Neuronal stem cell (in vitro differentiated cells): ENCODE data around the gene EQTN. TPM values are rescaled to one million over a fixed set of nuclear protein-coding genes. Genes with fewer than 3 reads are reported as not detected.

Experiments used
- DNase-seq: peaks from one replicate; pipeline ENCODE4 v3.0.0-alpha.2; 2013; ENCODE audit warnings: low spot score
- H2AFZ ChIP-seq: one replicate; pipeline ENCODE4 v1.6.1; 2013; ENCODE audit warnings: mild to moderate bottlenecking, low read length, inconsistent platforms
- H2AK5ac ChIP-seq: 2 replicates; pipeline ENCODE4 v1.6.1; 2013; ENCODE audit warnings: low read depth, mild to moderate bottlenecking, inconsistent platforms, low read length, moderate library complexity, mixed read lengths
- H2BK120ac ChIP-seq: 2 replicates; pipeline ENCODE4 v1.6.1; 2013; ENCODE audit warnings: low read depth, mild to moderate bottlenecking, inconsistent platforms, low read length, moderate library complexity, mixed read lengths
- H2BK12ac ChIP-seq: one replicate; pipeline ENCODE4 v1.6.1; 2013; ENCODE audit warnings: low read length, inconsistent platforms
- H2BK15ac ChIP-seq: 2 replicates; pipeline ENCODE4 v1.6.1; 2013; ENCODE audit warnings: mild to moderate bottlenecking, low read length, inconsistent platforms, mixed read lengths
- H2BK5ac ChIP-seq: one replicate; pipeline ENCODE4 v1.6.1; 2013; ENCODE audit warnings: inconsistent platforms, mild to moderate bottlenecking, low read length, moderate library complexity
- H3K14ac ChIP-seq: one replicate; pipeline ENCODE4 v1.6.1; 2013; ENCODE audit warnings: low read length, inconsistent platforms
- H3K18ac ChIP-seq: 2 replicates; pipeline ENCODE4 v1.6.1; 2013; ENCODE audit warnings: low read length, inconsistent platforms
- H3K23ac ChIP-seq: 2 replicates; pipeline ENCODE4 v1.6.1; 2013; ENCODE audit warnings: low read depth, mild to moderate bottlenecking, mixed read lengths, low read length, inconsistent platforms; ENCODE audit not compliant: poor library complexity
- H3K27ac ChIP-seq: replicated peaks from 3 replicates; pipeline ENCODE4 v1.5.1; 2013; ENCODE audit warnings: low read length, inconsistent platforms
- H3K27me3 ChIP-seq, 3 experiments: 2 replicates each; pipeline ENCODE4 v1.6.1; 2013; ENCODE audit warnings: low read length in 3 of 3, mild to moderate bottlenecking in 2 of 3, inconsistent platforms in 1 of 3, low read depth in 1 of 3, mixed read lengths in 1 of 3, moderate library complexity in 1 of 3; ENCODE audit not compliant: control insufficient read depth in 3 of 3, insufficient read depth in 3 of 3
- H3K36me3 ChIP-seq, 2 donors: replicated peaks in 1 of 2; 2 replicates each; pipeline ENCODE4 v1.6.1; 2013; ENCODE audit warnings: low read length in 2 of 2; ENCODE audit not compliant: control insufficient read depth in 2 of 2, insufficient read depth in 2 of 2
- H3K4ac ChIP-seq: 2 replicates; pipeline ENCODE4 v1.6.1; 2013; ENCODE audit warnings: inconsistent platforms, mild to moderate bottlenecking, low read length, moderate library complexity
- H3K4me1 ChIP-seq, 2 donors: 1 replicate in 1 of 2; 2 replicates in 1 of 2; pipeline ENCODE4 v1.6.1; 2013; ENCODE audit warnings: low read length in 2 of 2, low read depth in 1 of 2; ENCODE audit not compliant: control insufficient read depth in 2 of 2, insufficient read depth in 1 of 2
- H3K4me2 ChIP-seq: one replicate; pipeline ENCODE4 v1.6.1; 2013; ENCODE audit warnings: mild to moderate bottlenecking, low read length, inconsistent platforms; ENCODE audit not compliant: insufficient read depth, poor library complexity, severe bottlenecking
- H3K4me3 ChIP-seq, 2 donors: 2 replicates each; pipeline ENCODE4 v1.5.1; 2013; ENCODE audit warnings: low read length in 2 of 2, mild to moderate bottlenecking in 2 of 2, inconsistent platforms in 1 of 2, moderate library complexity in 1 of 2
- H3K79me1 ChIP-seq: one replicate; pipeline ENCODE4 v1.6.1; 2013; ENCODE audit warnings: low read depth, mild to moderate bottlenecking, inconsistent platforms, low read length, moderate library complexity
- H3K9ac ChIP-seq: one replicate; pipeline ENCODE4 v1.6.1; 2013; ENCODE audit warnings: mild to moderate bottlenecking, low read depth, low read length, inconsistent platforms; ENCODE audit not compliant: poor library complexity
- H3K9me3 ChIP-seq, 2 donors: replicated peaks in 1 of 2; 2 replicates each; pipeline versions ENCODE3 to v1.6.1; 2013; ENCODE audit warnings: low read length in 2 of 2, mild to moderate bottlenecking in 2 of 2, inconsistent platforms in 1 of 2, low read depth in 1 of 2, mixed read lengths in 1 of 2, moderate library complexity in 1 of 2; ENCODE audit not compliant: control insufficient read depth in 2 of 2, insufficient read depth in 1 of 2
- H4K8ac ChIP-seq: one replicate; pipeline ENCODE4 v1.6.1; 2013; ENCODE audit warnings: low read depth, mild to moderate bottlenecking, inconsistent platforms, low read length, moderate library complexity
- H4K91ac ChIP-seq: one replicate; pipeline ENCODE4 v1.6.1; 2013; ENCODE audit warnings: low read length, low read depth, mild to moderate bottlenecking, inconsistent platforms; ENCODE audit not compliant: poor library complexity
- WGBS, 2 donors: extraction: QIAGEN DNeasy Blood & Tissue Kit; methylation state at CpG; one replicate each; pipeline ENCODE4 v1.1.7; 2013; ENCODE audit warnings: missing lambda C conversion rate in 2 of 2, mixed read lengths in 1 of 2; ENCODE audit not compliant: insufficient read length in 2 of 2, insufficient replicate concordance in 1 of 2; ENCODE audit errors: extremely low coverage in 2 of 2; 5-methylcytosine and 5-hydroxymethylcytosine counted together
- polyA plus RNA-seq, 2 experiments: library from polyadenylated mRNA; stranded (reverse); fragments of 200-250 nt; gene quantifications; one replicate each; pipeline ENCODE4 v1.2.3, GENCODE V29; 2013

Gene EQTN
- polyA plus RNA-seq (2013, experiment 1 of 2): 0.22 TPM
- 0.43 TPM for polyA plus RNA-seq (2013, experiment 2 of 2)

- no peaks in the 10 kb centered on the region for H3K4me1 ChIP-seq
- no peak within 1 kb of the TSS for H3K4me3 ChIP-seq
- no peak within 1 kb of the TSS for H3K18ac ChIP-seq
- peaks cover 0 to 5% of the 10 kb centered on the region in 2 donors for H3K9me3 ChIP-seq
- no peak within 1 kb of the TSS for H3K27ac ChIP-seq
- no peaks in the 10 kb centered on the region for H3K36me3 ChIP-seq
- H3K23ac ChIP-seq: no peak within 1 kb of the TSS
- H3K14ac ChIP-seq: no peak within 1 kb of the TSS
- no peak within 1 kb of the TSS for H4K91ac ChIP-seq
- no peak within 1 kb of the TSS for H4K8ac ChIP-seq
- no CpG with 5 or more reads among the region's 7 CpGs for WGBS, 2 donors
- H2BK120ac ChIP-seq: no peak within 1 kb of the TSS
- H2BK5ac ChIP-seq: no peak within 1 kb of the TSS
- H3K9ac ChIP-seq: no peak within 1 kb of the TSS
- no peak within 1 kb of the TSS for H2AK5ac ChIP-seq
- H3K4ac ChIP-seq: no peak within 1 kb of the TSS
- H2AFZ ChIP-seq: no peak within 1 kb of the TSS
- no peak for DNase-seq
- no peaks in the 10 kb centered on the region for H3K79me1 ChIP-seq
- no peak within 1 kb of the TSS for H2BK12ac ChIP-seq
- no peak within 1 kb of the TSS for H2BK15ac ChIP-seq
- no peak within 1 kb of the TSS for H3K4me2 ChIP-seq
- no peaks in the 10 kb centered on the region for H3K27me3 ChIP-seq
Observed at GRCh38 chr9:27297050-27297449, at the start of gene EQTN. Gene EQTN, minus strand, starts transcription at chr9:27297150. Its CDS starts 95 bp downstream, at chr9:27297055.

GRCh38 chr9:27344776-27345175 lies 47.8 kb upstream of the EQTN start:
- Histone ChIP-seq H3K23ac (no peak overlapping the region), H3K27me3 (no peaks in the 10 kb centered on the region), H4K8ac (no peak overlapping the region), H3K9ac (no peak overlapping the region), H3K4me3 (no peak overlapping the region), H2BK5ac (no peak overlapping the region), H2BK120ac (no peak overlapping the region), H3K36me3 (peaks cover 7 to 16% of the 10 kb centered on the region in 2 donors), H3K4me2 (no peak overlapping the region), H3K14ac (no peak overlapping the region), H3K4me1 (peaks cover 16% of the 10 kb centered on the region in 2 donors), H3K27ac (no peak overlapping the region), H2BK15ac (no peak overlapping the region), H3K9me3 (peaks cover 5 to 23% of the 10 kb centered on the region in 2 donors), H3K79me1 (no peaks in the 10 kb centered on the region), H2AFZ (no peak overlapping the region), H2AK5ac (no peak overlapping the region), H4K91ac (no peak overlapping the region), H3K4ac (no peak overlapping the region), H2BK12ac (no peak overlapping the region), H3K18ac (peak overlapping the region; percentile 2)
- no peak for DNase-seq
- WGBS, 2 donors: no CpG with 5 or more reads among the region's 7 CpGs

- no peak for DNase-seq
- no CpG with 5 or more reads among the region's 9 CpGs for WGBS, 2 donors
- Histone ChIP-seq H3K4me3 (no peak overlapping the region), H3K36me3 (peaks cover 5 to 21% of the 10 kb centered on the region in 2 donors), H4K91ac (no peak overlapping the region), H3K14ac (no peak overlapping the region), H3K27ac (peak overlapping the region; percentile 96), H3K4me2 (no peak overlapping the region), H3K9ac (no peak overlapping the region), H3K4ac (no peak overlapping the region), H2BK15ac (no peak overlapping the region), H3K27me3 (no peaks in the 10 kb centered on the region), H2AFZ (peak overlapping the region; percentile 41), H2BK12ac (no peak overlapping the region), H3K18ac (peak overlapping the region; percentile 66), H2AK5ac (no peak overlapping the region), H3K4me1 (peaks cover 13 to 20% of the 10 kb centered on the region in 2 donors), H3K23ac (no peak overlapping the region), H2BK120ac (no peak overlapping the region), H3K9me3 (peaks cover 5 to 20% of the 10 kb centered on the region in 2 donors), H2BK5ac (no peak overlapping the region), H3K79me1 (no peaks in the 10 kb centered on the region), H4K8ac (no peak overlapping the region)
Observed at GRCh38 chr9:27341545-27342294, 44.8 kb upstream of the EQTN start.

GRCh38 chr9:27340961-27341511 lies 44.1 kb upstream of the EQTN start:
- H3K4me3 ChIP-seq: no peak overlapping the region
- H3K4me1 ChIP-seq: peaks cover 13 to 24% of the 10 kb centered on the region in 2 donors
- no peak overlapping the region for H4K91ac ChIP-seq
- H3K36me3 ChIP-seq: peaks cover 5 to 19% of the 10 kb centered on the region in 2 donors
- peak overlapping the region; percentile 22 for H3K18ac ChIP-seq
- H3K14ac ChIP-seq: no peak overlapping the region
- H2BK5ac ChIP-seq: peak overlapping the region; percentile 99
- peak overlapping the region; percentile 82 for H2BK120ac ChIP-seq
- H3K27me3 ChIP-seq: no peaks in the 10 kb centered on the region
- H3K27ac ChIP-seq: peak overlapping the region; percentile 96
- no peak overlapping the region for H3K9ac ChIP-seq
- H3K4ac ChIP-seq: no peak overlapping the region
- no CpG with 5 or more reads among the region's 7 CpGs for WGBS, 2 donors
- no peak overlapping the region for H4K8ac ChIP-seq
- no peak overlapping the region for H2BK12ac ChIP-seq
- peaks cover 5 to 17% of the 10 kb centered on the region in 2 donors for H3K9me3 ChIP-seq
- no peak overlapping the region for H2AK5ac ChIP-seq
- H3K23ac ChIP-seq: no peak overlapping the region
- peak overlapping the region; percentile 11 for H2BK15ac ChIP-seq
- no peaks in the 10 kb centered on the region for H3K79me1 ChIP-seq
- DNase-seq: peak; percentile 64
- H3K4me2 ChIP-seq: peak overlapping the region; percentile 28
- peak overlapping the region; percentile 41 for H2AFZ ChIP-seq
